KBM-7 (cell line): ENCODE results near the gene KCNF1.
"Not testable (repeated sequence)": the region's sequence is repeated elsewhere in the genome, so short reads cannot be mapped to it uniquely, and the experiment has no call there.

Source experiments
- DNase-seq: peaks from one replicate; pipeline ENCODE4 v3.0.0-alpha.2; 2015
- in situ Hi-C: fragments of 300-500 bp; cut with MboI; formaldehyde crosslinking; loops from 2 replicates; pipeline ENCODE4 v1.14.3; 2020; ENCODE audit warnings: low sequenced_read_pairs, low pct_unique_long_range_greater_than_20kb, mixed read lengths

The KCNF1 gene

GRCh38 chr2:10954856-10955818 is 43.4 kb downstream of the KCNF1 start:
- DNase-seq: no peak
- in situ Hi-C loops: no loop called here

- DNase-seq: no peak
- in situ Hi-C loops: no loop called here
Observed at GRCh38 chr2:10956006-10956790, 44.5 kb downstream of the KCNF1 start.

- in situ Hi-C loops: no loop called here
- no peak for DNase-seq
Observed at GRCh38 chr2:10957391-10957790, 45.7 kb downstream of the KCNF1 start.

- in situ Hi-C loops, DNase-seq: not testable (repeated sequence)
Observed at GRCh38 chr2:10958452-10958851, 46.7 kb downstream of the KCNF1 start.

GRCh38 chr2:10960606-10961489 is 49.1 kb downstream of the KCNF1 start:
- no peak for DNase-seq
- in situ Hi-C loops: no loop called here

GRCh38 chr2:10961490-10961875 is 49.7 kb downstream of the KCNF1 start:
- no peak for DNase-seq
- in situ Hi-C loops: no loop called here

GRCh38 chr2:10962004-10962403 is 50.3 kb downstream of the KCNF1 start:
- no peak for DNase-seq
- in situ Hi-C loops: no loop called here

- in situ Hi-C loops: no loop called here
- peak; percentile 8 for DNase-seq
Observed at GRCh38 chr2:10963155-10963554, 51.4 kb downstream of the KCNF1 start.
